GM23248 (cell line): Measurements from ENCODE around the gene ENAH. TPM values are rescaled to one million over a fixed set of nuclear protein-coding genes. Genes with fewer than 3 reads are reported as not detected.
A peak's percentile ranks its signal among the peaks of the same experiment; 100 is the strongest.

Experiments used
- DNase-seq: peaks from one replicate; pipeline ENCODE4 v3.0.0-alpha.2; 2015
- H2AFZ ChIP-seq: fragments of 200-600 bp; sonication (generic); 2 replicates; pipeline ENCODE4 v1.6.1; 2016; ENCODE audit warnings: antibody characterized with exemption
- H3F3A ChIP-seq: fragments of 200-600 bp; sonication (generic); 2 replicates; pipeline ENCODE4 v1.6.1; 2016; ENCODE audit warnings: mild to moderate bottlenecking, antibody characterized with exemption, mixed run types; ENCODE audit not compliant: insufficient read depth
- H3K27ac ChIP-seq: fragments of 200-600 bp; sonication (generic); 2 replicates; pipeline ENCODE4 v1.5.1; 2016; ENCODE audit warnings: mild to moderate bottlenecking
- H3K27me3 ChIP-seq: fragments of 200-600 bp; sonication (generic); replicated peaks from 2 replicates; pipeline ENCODE4 v1.6.1; 2016; ENCODE audit warnings: mild to moderate bottlenecking; ENCODE audit not compliant: insufficient read depth
- H3K36me3 ChIP-seq: fragments of 200-600 bp; sonication (generic); 2 replicates; pipeline ENCODE4 v1.6.1; 2016; ENCODE audit warnings: low read depth, mild to moderate bottlenecking
- H3K4me1 ChIP-seq: fragments of 200-600 bp; sonication (generic); 2 replicates; pipeline ENCODE4 v1.6.1; 2016; ENCODE audit warnings: mild to moderate bottlenecking; ENCODE audit not compliant: insufficient read depth
- H3K4me2 ChIP-seq: fragments of 200-600 bp; sonication (generic); one replicate; pipeline ENCODE4 v1.6.1; 2016; ENCODE audit warnings: mild to moderate bottlenecking; ENCODE audit not compliant: unreplicated experiment
- H3K4me3 ChIP-seq: fragments of 200-600 bp; sonication (generic); 2 replicates; pipeline ENCODE4 v1.5.1; 2016; ENCODE audit warnings: mild to moderate bottlenecking
- H3K79me2 ChIP-seq: fragments of 200-600 bp; sonication (generic); 2 replicates; pipeline ENCODE4 v1.6.1; 2016; ENCODE audit warnings: mild to moderate bottlenecking; ENCODE audit not compliant: insufficient read depth
- H3K9ac ChIP-seq: fragments of 200-600 bp; sonication (generic); 2 replicates; pipeline ENCODE4 v1.6.1; 2016; ENCODE audit warnings: mild to moderate bottlenecking
- H3K9me2 ChIP-seq: fragments of 200-600 bp; sonication (generic); 2 replicates; pipeline ENCODE4 v1.6.1; 2016; ENCODE audit warnings: mixed run types, mild to moderate bottlenecking, moderate library complexity; ENCODE audit not compliant: insufficient read depth
- H3K9me3 ChIP-seq: fragments of 200-600 bp; sonication (generic); one replicate; pipeline ENCODE4 v1.6.1; 2017; ENCODE audit warnings: low read depth
- H4K20me1 ChIP-seq: fragments of 200-600 bp; sonication (generic); 2 replicates; pipeline ENCODE4 v1.6.0; 2016; ENCODE audit not compliant: insufficient read depth
- EZH2 ChIP-seq: fragments of 200-600 bp; sonication (generic); IDR thresholded peaks from 2 replicates; pipeline ENCODE4 v1.6.1; 2018; ENCODE audit warnings: antibody characterized with exemption, mild to moderate bottlenecking; ENCODE audit not compliant: insufficient read depth, poor library complexity, severe bottlenecking
- EZH2phosphoT487 ChIP-seq: fragments of 200-600 bp; sonication (generic); IDR thresholded peaks from 2 replicates; pipeline ENCODE4 v1.6.1; 2018; ENCODE audit warnings: antibody characterized with exemption, moderate library complexity, mild to moderate bottlenecking, low read depth; ENCODE audit not compliant: insufficient read depth
- WGBS, 2 experiments: methylation state at CpG; one replicate each; pipeline ENCODE4 v1.1.6; 2015 to 2017; ENCODE audit warnings: low lambda C conversion rate in 2 of 2, low coverage in 1 of 2; ENCODE audit errors: missing lambda C conversion rate in 2 of 2; 5-methylcytosine and 5-hydroxymethylcytosine counted together
- in situ Hi-C: fragments of 300-500 bp; cut with MboI; formaldehyde crosslinking; loops from 2 replicates; pipeline ENCODE4 v1.15.0; 2020
- polyA plus RNA-seq: library from polyadenylated mRNA; unstranded; fragments of >200 nt; fragmentation: Nextera tagmentation; extraction: Ambion mirVana; gene quantifications from 2 replicates; pipeline ENCODE4 v1.2.1, GENCODE V29; 2016
- total RNA-seq: library from RNA; depleted of rRNA; stranded (reverse); fragments of >200 nt; shearing (Covaris generic); gene quantifications from 2 replicates; pipeline ENCODE4 v1.2.3, GENCODE V29; 2014

ENAH gene
- total and polyA plus RNA-seq, 2 experiments from 2014 or later, result 40.1 to 125 TPM

DNA sequence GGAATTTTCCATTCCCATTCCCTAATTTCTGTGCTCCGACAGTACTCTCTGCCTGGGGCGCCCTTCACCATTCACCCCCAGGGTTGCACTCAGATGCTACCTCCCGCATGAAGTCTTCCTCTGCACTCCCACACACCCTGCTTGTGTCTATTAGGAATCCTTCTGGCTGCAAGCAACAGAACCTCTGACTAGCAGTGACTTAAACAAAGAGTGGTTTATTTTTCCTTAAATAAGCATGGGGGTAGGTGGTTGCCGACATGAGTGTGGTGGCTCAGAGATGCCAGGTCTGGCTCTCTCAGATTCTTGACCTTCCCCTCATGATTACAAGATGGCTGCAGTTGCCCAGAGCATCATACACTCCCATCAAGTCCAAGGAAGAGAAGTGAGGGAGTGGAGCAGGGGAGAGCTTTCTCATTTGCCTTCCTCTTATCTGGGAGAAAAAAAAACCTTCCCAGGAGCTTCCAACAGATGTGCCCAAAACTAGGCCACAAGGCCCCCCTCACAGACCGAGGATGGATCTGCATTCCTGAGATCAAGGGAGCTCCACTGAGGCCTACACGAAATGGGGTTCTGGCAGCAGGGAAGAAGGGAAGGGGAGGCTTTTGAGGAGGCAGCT is 175.5 kb downstream of the ENAH start:
- H3K27ac ChIP-seq, result no peak overlapping the region
- H3K4me1 ChIP-seq, result peaks cover 12% of the 10 kb centered on the region; the same call in 1 of the 2 replicates
- H3F3A ChIP-seq, result peaks cover 7% of the 10 kb centered on the region; the same call in 1 of the 2 replicates
- H3K9me2 ChIP-seq, result no peaks in the 10 kb centered on the region
- no peak overlapping the region for H3K9ac ChIP-seq
- H3K4me2 ChIP-seq, result no peak overlapping the region
- H4K20me1 ChIP-seq, result no peaks in the 10 kb centered on the region
- DNase-seq, result no peak
- in situ Hi-C loops, result loop anchor here (10.0 kb wide), 1 partner anchor 297 kb away; the partner anchor contains the start of gene SRP9
- H3K27me3 ChIP-seq, result no peaks in the 10 kb centered on the region
- no peak overlapping the region for H2AFZ ChIP-seq
- no peaks in the 10 kb centered on the region for H3K9me3 ChIP-seq
- H3K4me3 ChIP-seq, result no peak overlapping the region
- no peaks in the 10 kb centered on the region for H3K36me3 ChIP-seq
- WGBS, 2 experiments, result 90 to 92% methylated on average over 6 of the region's 6 CpGs
- H3K79me2 ChIP-seq, result no peaks in the 10 kb centered on the region
- TF ChIP-seq EZH2 (no peak), EZH2phosphoT487 (no peak)

DNA sequence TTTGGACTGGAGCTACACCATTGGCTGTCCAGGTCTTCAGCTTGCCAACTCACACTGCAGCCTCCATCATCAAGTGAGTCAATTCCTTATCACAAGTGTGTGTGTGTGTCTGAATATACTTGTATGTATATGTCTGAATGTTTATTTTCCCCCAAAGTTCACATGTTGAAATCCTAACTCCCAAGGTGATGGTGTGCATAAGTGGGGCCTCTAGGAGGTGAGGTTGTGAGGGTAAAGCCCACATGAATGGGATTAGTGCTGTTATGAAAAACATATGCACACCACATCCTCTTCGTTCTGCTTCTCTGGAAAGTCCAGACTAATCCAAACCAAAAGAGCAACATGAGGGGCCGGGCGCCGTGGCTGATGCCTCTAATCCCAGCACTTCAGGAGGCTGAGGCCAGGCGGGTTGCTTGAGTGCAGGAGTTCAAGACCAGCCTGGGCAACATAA is 176.4 kb downstream of the ENAH start:
- Histone ChIP-seq H2AFZ (no peak overlapping the region), H3K27ac (no peak overlapping the region), H3K4me2 (no peak overlapping the region), H3K36me3 (no peaks in the 10 kb centered on the region), H3K4me3 (no peak overlapping the region), H3K9me2 (no peaks in the 10 kb centered on the region), H3F3A (no peaks in the 10 kb centered on the region), H3K27me3 (no peaks in the 10 kb centered on the region), H3K9ac (no peak overlapping the region), H3K4me1 (0 out of 2 replicates have a peak, but pooled peaks cover 3% of the 10 kb centered on the region), H4K20me1 (no peaks in the 10 kb centered on the region), H3K79me2 (no peaks in the 10 kb centered on the region), H3K9me3 (no peaks in the 10 kb centered on the region)
- in situ Hi-C loops, result loop anchor here (10.0 kb wide), 1 partner anchor 298 kb away; the partner anchor contains the start of gene SRP9
- no peak for DNase-seq
- WGBS, 2 experiments, result 53 to 63% methylated on average over 5 of the region's 5 CpGs
- TF ChIP-seq EZH2phosphoT487 (no peak), EZH2 (no peak)

DNA sequence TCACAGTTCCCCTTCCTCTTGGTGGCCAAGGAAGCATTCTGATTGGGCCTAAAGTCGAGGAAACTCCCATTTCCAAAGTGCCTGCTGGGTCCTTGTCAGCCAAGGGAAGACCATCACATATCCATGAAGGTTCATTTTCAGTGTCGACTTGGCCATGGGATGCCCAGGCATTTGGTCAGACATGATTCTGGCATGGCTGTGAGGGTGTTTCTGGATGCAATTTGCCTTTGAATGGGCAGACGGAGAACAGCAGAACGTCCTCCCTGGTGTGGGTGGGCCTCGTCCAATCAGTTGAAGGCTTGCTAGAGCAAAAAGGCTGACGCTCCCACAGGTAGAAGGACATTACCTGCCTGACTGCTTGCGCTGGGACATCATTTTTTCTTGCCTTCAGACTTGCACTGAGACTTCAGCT is 176.8 kb downstream of the ENAH start:
- no peaks in the 10 kb centered on the region for H4K20me1 ChIP-seq
- H3K27me3 ChIP-seq, result no peaks in the 10 kb centered on the region
- 70 to 76% methylated on average over 7 of the region's 7 CpGs for WGBS, 2 experiments
- no peaks in the 10 kb centered on the region for H3K9me2 ChIP-seq
- in situ Hi-C loops, result loop anchor here (10.0 kb wide), 1 partner anchor 299 kb away; the partner anchor contains the start of gene SRP9
- no peaks in the 10 kb centered on the region for H3K9me3 ChIP-seq
- H3K4me2 ChIP-seq, result no peak overlapping the region
- no peaks in the 10 kb centered on the region for H3K36me3 ChIP-seq
- H3F3A ChIP-seq, result no peaks in the 10 kb centered on the region
- no peak overlapping the region for H3K9ac ChIP-seq
- no peak overlapping the region for H2AFZ ChIP-seq
- H3K4me3 ChIP-seq, result no peak overlapping the region
- no peak for DNase-seq
- no peaks in the 10 kb centered on the region for H3K4me1 ChIP-seq
- no peaks in the 10 kb centered on the region for H3K79me2 ChIP-seq
- TF ChIP-seq EZH2phosphoT487 (no peak), EZH2 (no peak)
- H3K27ac ChIP-seq, result no peak overlapping the region

DNA sequence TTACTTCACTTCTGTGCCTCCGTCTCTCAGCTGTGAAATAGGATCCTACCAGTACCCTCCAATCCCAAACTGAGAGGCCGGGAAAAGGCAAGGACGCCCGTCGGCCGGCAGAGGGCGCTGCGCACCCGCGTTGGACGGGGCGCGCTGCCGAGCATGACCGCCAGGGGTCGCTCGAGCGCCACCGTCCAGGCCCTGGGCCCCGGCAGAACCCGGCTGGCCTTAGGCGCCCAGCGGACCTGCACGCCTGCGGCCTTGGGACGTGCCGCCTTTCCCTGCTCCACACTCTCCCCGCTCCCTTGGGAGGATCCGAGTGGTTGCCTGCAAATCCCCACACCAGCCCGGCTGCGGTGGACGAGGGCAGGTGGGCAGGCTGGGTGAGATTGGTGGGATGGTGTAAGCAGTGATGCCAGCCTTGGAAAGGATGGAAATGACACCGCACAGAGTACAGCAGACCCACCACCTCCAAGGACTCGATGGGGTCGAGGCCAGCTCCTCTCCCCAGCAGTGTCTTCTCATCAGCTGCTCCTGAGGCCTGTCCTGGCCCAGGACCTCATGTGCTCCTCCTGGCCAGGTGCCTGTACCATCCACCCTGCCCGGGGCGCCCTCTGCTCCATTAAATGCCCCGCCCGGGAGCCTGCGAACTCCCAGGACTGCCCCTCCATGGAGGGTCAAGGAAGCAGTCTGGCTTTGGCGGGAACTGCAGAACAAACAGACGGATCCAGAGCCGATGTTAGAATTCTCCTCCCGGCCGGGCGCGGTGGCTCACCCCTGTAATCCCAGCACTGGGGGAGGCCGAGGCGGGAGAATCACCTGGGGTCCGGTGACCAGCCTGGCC is 177.7 kb downstream of the ENAH start:
- no peak overlapping the region for H3K9ac ChIP-seq
- H3K27ac ChIP-seq, result no peak overlapping the region
- no peaks in the 10 kb centered on the region for H3K4me1 ChIP-seq
- TF ChIP-seq EZH2phosphoT487, result no peak
- no peak for TF ChIP-seq EZH2
- 24 to 25% methylated on average over 47 to 50 of the region's 50 CpGs for WGBS, 2 experiments
- no peaks in the 10 kb centered on the region for H3K9me2 ChIP-seq
- no peaks in the 10 kb centered on the region for H4K20me1 ChIP-seq
- H3K27me3 ChIP-seq, result no peaks in the 10 kb centered on the region
- peak overlapping the region; percentile 62 for H2AFZ ChIP-seq
- peak overlapping the region; percentile 30 for H3K4me2 ChIP-seq
- H3K4me3 ChIP-seq, result no peak overlapping the region
- H3K36me3 ChIP-seq, result no peaks in the 10 kb centered on the region
- peak; percentile 73 for DNase-seq
- no peaks in the 10 kb centered on the region for H3K9me3 ChIP-seq
- in situ Hi-C loops, result loop anchor here (10.0 kb wide), 1 partner anchor 300 kb away; the partner anchor contains the start of gene SRP9
- H3F3A ChIP-seq, result no peaks in the 10 kb centered on the region
- H3K79me2 ChIP-seq, result no peaks in the 10 kb centered on the region
